Ovary (tissue), 9 donors: ENCODE data around the gene DUSP1. TPM values are rescaled to one million over a fixed set of nuclear protein-coding genes. Genes with fewer than 3 reads are reported as not detected.
A peak's percentile ranks its signal among the peaks of the same experiment; 100 is the strongest.

Source experiments
- DNase-seq, 5 donors: peaks; one replicate each; pipeline ENCODE4 v3.0.0-alpha.2; 2019 to 2020
- H3K27ac ChIP-seq, 2 donors: fragments of 200-600 bp; one replicate each; pipeline versions ENCODE4 v1.5.1 to v1.8.0; 2019 to 2022
- H3K27me3 ChIP-seq: fragments of 200-600 bp; one replicate; pipeline ENCODE4 v1.8.0; 2022
- H3K36me3 ChIP-seq: fragments of 200-600 bp; sonication (generic); one replicate; pipeline ENCODE4 v1.5.1; 2019
- H3K4me1 ChIP-seq: one replicate; pipeline ENCODE4 v1.8.1; 2013; ENCODE audit warnings: mild to moderate bottlenecking, moderate library complexity; ENCODE audit not compliant: insufficient read depth
- H3K4me3 ChIP-seq: fragments of 200-600 bp; sonication (generic); one replicate; pipeline ENCODE4 v1.5.1; 2017
- H3K9me3 ChIP-seq, 2 donors: fragments of 200-600 bp in 1 of 2; sonication (generic) in 1 of 2; one replicate each; pipeline versions ENCODE4 v1.5.1 to v1.8.1; 2013 to 2019; ENCODE audit warnings: mild to moderate bottlenecking in 1 of 2, moderate library complexity in 1 of 2
- CTCF ChIP-seq, 3 donors: fragments of 450-650 bp in 2 of 3; fragments of 200-600 bp in 1 of 3; IDR thresholded peaks; one replicate each; pipeline versions ENCODE4 v1.5.1 to v1.8.0; 2016 to 2022; ENCODE audit warnings: antibody characterized with exemption in 3 of 3, mild to moderate bottlenecking in 1 of 3
- EP300 ChIP-seq: sonication (generic); formaldehyde crosslinking; IDR thresholded peaks from one replicate; pipeline ENCODE4 v1.6.1; 2017; ENCODE audit warnings: antibody characterized with exemption
- POLR2A ChIP-seq: fragments of 450-650 bp; IDR thresholded peaks from one replicate; pipeline ENCODE4 v1.6.1; 2017; ENCODE audit warnings: antibody characterized with exemption, mild to moderate bottlenecking, moderate library complexity
- WGBS, 3 donors: extraction: QIAGEN DNeasy Blood & Tissue Kit in 1 of 3; methylation state at CpG; one replicate each; pipeline versions ENCODE4 v1.1.5 to v1.1.7; 2013 to 2017; 5-methylcytosine and 5-hydroxymethylcytosine counted together
- intact Hi-C, 4 donors: fragments of 100-400 bp; cut with DNase I; formaldehyde crosslinking; loops; one replicate each; pipeline versions ENCODE4 v1.11.0 to v1.15.1; 2022 to 2023
- polyA plus RNA-seq, 2 donors: library from polyadenylated mRNA; stranded (reverse); fragments of 200-250 nt in 1 of 2; fragments of 350-450 nt in 1 of 2; fragmentation: Illumina TruSeq in 1 of 2; extraction: RNeasy Lipid Tissue Mini Kit (QIAGEN cat#74804) in 1 of 2; gene quantifications; one replicate each; pipeline ENCODE4 v1.2.3, GENCODE V29; 2013 to 2014
- total RNA-seq, 7 donors: library from RNA; depleted of rRNA in 2 of 7; stranded (reverse); fragments of >200 nt in 2 of 7; fragmentation: NEBNext Ultra II Directional in 3 of 7; extraction: Animal tissue kit (Norgen Biotek cat#: 25700) in 3 of 7; gene quantifications; one replicate each; pipeline versions ENCODE4 v1.1.0 to v1.2.4, GENCODE V29; 2016 to 2023
- donor health status: DM: no; HTN: no; CAD: no; lungs with moderate emphysema.
- donor health status: DM: no; HTN: no; CAD: no.
- donor health status: Bipolar disorder and iron deficiency.
- donor health status: DM: yes; HTN: yes; CAD: no.
- donor health status: DM: no; HTN: no; CAD: no.
- donor health status: DM: yes; HTN: yes; CAD: no.

DUSP1 gene
- total and polyA plus RNA-seq, 9 donors: 112 to 2,672 (median 201) TPM

GRCh38 chr5:172740428-172741205 is 30.4 kb downstream of the DUSP1 start:
- Histone ChIP-seq H3K4me1 (no peaks in the 10 kb centered on the region), H3K27me3 (no peaks in the 10 kb centered on the region)
- intact Hi-C loops: no loop called here

GRCh38 chr5:172739375-172739774 is 31.6 kb downstream of the DUSP1 start:
- Histone ChIP-seq H3K27ac (no peak overlapping the region), H3K9me3 (no peaks in the 10 kb centered on the region), H3K36me3 (no peaks in the 10 kb centered on the region), H3K4me1 (no peaks in the 10 kb centered on the region), H3K27me3 (no peaks in the 10 kb centered on the region), H3K4me3 (no peak overlapping the region)
- intact Hi-C loops: no loop called here
- no peak for DNase-seq
- TF ChIP-seq CTCF (IDR thresholded peaks at IDR 0.05) (no peak), EP300 (no peak), POLR2A (no peak)
- WGBS, 3 donors: 91 to 93% (median 93%) methylated on average over 6 of the region's 6 CpGs

More at GRCh38 chr5:172740428-172741205, 30.4 kb downstream of the DUSP1 start:
- Histone ChIP-seq H3K27ac (no peak overlapping the region), H3K9me3 (no peaks in the 10 kb centered on the region), H3K4me3 (no peak overlapping the region), H3K36me3 (no peaks in the 10 kb centered on the region)
- DNase-seq: peak in 1 of 5 donors; percentile 50
- 63 to 64% (median 64%) methylated on average over 15 of the region's 15 CpGs for WGBS, 3 donors
- TF ChIP-seq POLR2A (no peak), EP300 (no peak), CTCF (IDR thresholded peaks at IDR 0.05) (no peak)

- DNase-seq: peak in 1 of 5 donors; percentile 26
- TF ChIP-seq EP300: no peak
- TF ChIP-seq CTCF (IDR thresholded peaks at IDR 0.05): no peak
- TF ChIP-seq POLR2A: no peak
- Histone ChIP-seq H3K4me1 (peaks cover 10% of the 10 kb centered on the region), H3K4me3 (no peak overlapping the region), H3K27me3 (no peaks in the 10 kb centered on the region), H3K36me3 (no peaks in the 10 kb centered on the region), H3K9me3 (no peaks in the 10 kb centered on the region), H3K27ac (no peak overlapping the region)
- intact Hi-C loops: no loop called here
- 95 to 97% (median 97%) methylated on average over 11 of the region's 11 CpGs for WGBS, 3 donors
Measured at GRCh38 chr5:172736508-172737135, 34.4 kb downstream of the DUSP1 start.

- DNase-seq: peak in 1 of 5 donors; percentile 33
- Histone ChIP-seq H3K27ac (no peak overlapping the region), H3K4me3 (no peak overlapping the region), H3K36me3 (no peaks in the 10 kb centered on the region), H3K4me1 (peaks cover 10% of the 10 kb centered on the region), H3K9me3 (no peaks in the 10 kb centered on the region), H3K27me3 (no peaks in the 10 kb centered on the region)
- 90 to 93% (median 91%) methylated on average over 12 of the region's 12 CpGs for WGBS, 3 donors
- intact Hi-C loops: no loop called here
- no peak for TF ChIP-seq POLR2A
- TF ChIP-seq EP300: no peak
- TF ChIP-seq CTCF (IDR thresholded peaks at IDR 0.05): no peak
Measured at GRCh38 chr5:172735141-172735831, 35.7 kb downstream of the DUSP1 start.
